Activated CD8-positive, alpha-beta memory T cell treated with anti-CD3 and anti-CD28 coated beads, Interleukin-2, amount 50 U/mL, for 4 hours (primary cell): ENCODE measurements around the gene CPNE4.
"Not testable (repeated sequence)": the region's sequence is repeated elsewhere in the genome, so short reads cannot be mapped to it uniquely, and the experiment has no call there.

Experiments used
- DNase-seq: peaks from one replicate; pipeline ENCODE4 v3.0.0-alpha.2; 2020

CPNE4 gene

GRCh38 chr3:131518680-131519079, 516.1 kb downstream of the CPNE4 start:
- DNase-seq = no peak

DNA sequence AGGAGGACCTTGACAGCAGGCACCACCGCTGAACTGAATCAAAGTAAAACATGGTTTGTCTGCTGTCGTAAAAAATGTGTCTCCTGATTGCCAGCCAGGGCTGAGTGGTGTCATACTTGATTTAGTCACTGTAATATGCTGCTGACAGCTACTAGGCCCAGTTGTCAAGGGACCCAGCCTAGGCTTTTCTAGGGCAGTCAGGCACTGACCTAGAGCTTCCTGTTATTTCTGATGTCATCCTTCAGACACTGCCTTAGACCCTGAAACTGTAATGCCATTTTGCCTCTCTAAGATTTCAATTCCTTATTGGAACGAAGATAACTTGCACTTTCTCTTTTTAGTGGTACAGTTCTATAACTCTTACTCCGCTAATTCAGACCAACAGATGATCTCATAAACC, 529.4 kb downstream of the CPNE4 start:
- DNase-seq = no peak

DNA sequence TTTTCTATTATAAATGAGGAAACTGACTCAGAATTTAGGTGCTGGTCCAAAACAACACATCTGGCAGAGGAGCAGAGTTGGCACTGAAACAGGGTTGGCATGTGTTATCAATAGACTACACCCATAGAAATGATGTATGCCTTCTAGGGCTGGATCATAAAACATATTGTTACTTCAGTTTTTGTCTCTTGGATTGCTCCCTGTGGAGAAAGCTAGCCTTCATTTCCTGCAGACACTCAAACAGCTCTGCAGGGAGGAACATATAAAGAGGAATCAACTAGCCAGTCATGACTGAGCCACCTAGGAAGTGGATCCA, 531.5 kb downstream of the CPNE4 start:
- no peak for DNase-seq

- DNase-seq = peak; percentile 82
Observed at GRCh38 chr3:131502530-131503319, 532.1 kb downstream of the CPNE4 start, which contains the start of gene MRPL3. MRPL3 (minus strand) TSS chr3:131502971; CDS start chr3:131502821, 150 bp downstream.

GRCh38 chr3:131501949-131502348, 532.9 kb downstream of the CPNE4 start:
- no peak for DNase-seq

- no peak for DNase-seq
Observed at GRCh38 chr3:131494706-131495105, 540.1 kb downstream of the CPNE4 start.

GRCh38 chr3:131491775-131492174, 543.0 kb downstream of the CPNE4 start:
- no peak for DNase-seq

GRCh38 chr3:131491084-131491483, 543.7 kb downstream of the CPNE4 start:
- no peak for DNase-seq

- DNase-seq = not testable (repeated sequence)
Observed at GRCh38 chr3:131486545-131486944, 548.3 kb downstream of the CPNE4 start.

GRCh38 chr3:131485119-131485518, 549.7 kb downstream of the CPNE4 start:
- DNase-seq = no peak

- DNase-seq = no peak
Observed at GRCh38 chr3:131484496-131485111, 550.2 kb downstream of the CPNE4 start.
